ENCODE results near the gene SLC22A1. TPM values are rescaled to one million over a fixed set of nuclear protein-coding genes. Genes with fewer than 3 reads are reported as not detected.

Gene SLC22A1
- total RNA-seq, 4 donors from 2014 or later: 0.35 to 0.67 (median 0.58) TPM; not detected in 1

GRCh38 chr6:160180706-160181105 is 59.1 kb downstream of the SLC22A1 start:
- H3K27me3 ChIP-seq: no peaks in the 10 kb centered on the region
- ATAC-seq: no peak

GRCh38 chr6:160188773-160189172 is 67.2 kb downstream of the SLC22A1 start:
- Histone ChIP-seq H3K9me3 (peaks cover 2 to 16% (median 2%) of the 10 kb centered on the region in 3 donors), H3K27ac (no peak overlapping the region), H3K4me3 (no peak overlapping the region), H3K27me3 (no peaks in the 10 kb centered on the region), H3K36me3 (no peaks in the 10 kb centered on the region), H3K4me1 (no peaks in the 10 kb centered on the region)
- ATAC-seq: no peak
- TF ChIP-seq EP300 (IDR thresholded peaks at IDR 0.05): no peak
- no peak for TF ChIP-seq CTCF (IDR thresholded peaks at IDR 0.05)
- TF ChIP-seq POLR2AphosphoS5 (IDR thresholded peaks at IDR 0.05): no peak
- TF ChIP-seq POLR2A (IDR thresholded peaks at IDR 0.05): no peak
- 72% methylated on average over 1 of the region's 1 CpG; no CpG with 5 or more reads in 1 of the 2 donors for WGBS, 2 donors (ENCODE audit: low coverage in 1 of 2)

More at GRCh38 chr6:160180706-160181105, 59.1 kb downstream of the SLC22A1 start:
- H3K9me3 ChIP-seq: no peaks in the 10 kb centered on the region
- no peaks in the 10 kb centered on the region for H3K4me1 ChIP-seq
- no peak overlapping the region for H3K4me3 ChIP-seq
- TF ChIP-seq POLR2A (IDR thresholded peaks at IDR 0.05): no peak
- TF ChIP-seq EP300 (IDR thresholded peaks at IDR 0.05): no peak
- TF ChIP-seq CTCF (IDR thresholded peaks at IDR 0.05): no peak
- TF ChIP-seq POLR2AphosphoS5 (IDR thresholded peaks at IDR 0.05): no peak
- no peak overlapping the region for H3K27ac ChIP-seq
- WGBS, 2 donors (ENCODE audit: low coverage in 1 of 2): 57% methylated on average over 1 of the region's 1 CpG
- H3K36me3 ChIP-seq: no peaks in the 10 kb centered on the region

GRCh38 chr6:160190081-160190480 is 68.5 kb downstream of the SLC22A1 start:
- Histone ChIP-seq H3K4me1 (no peaks in the 10 kb centered on the region), H3K9me3 (peaks cover 2 to 29% (median 4%) of the 10 kb centered on the region in 3 donors), H3K36me3 (no peaks in the 10 kb centered on the region), H3K27me3 (no peaks in the 10 kb centered on the region), H3K27ac (no peak overlapping the region), H3K4me3 (no peak overlapping the region)
- 79 to 90% methylated on average over 1 of the region's 1 CpG for WGBS, 2 donors (ENCODE audit: low coverage in 1 of 2)
- no peak for TF ChIP-seq EP300 (IDR thresholded peaks at IDR 0.05)
- no peak for TF ChIP-seq POLR2AphosphoS5 (IDR thresholded peaks at IDR 0.05)
- no peak for TF ChIP-seq CTCF (IDR thresholded peaks at IDR 0.05)
- no peak for TF ChIP-seq POLR2A (IDR thresholded peaks at IDR 0.05)
- no peak for ATAC-seq

- TF ChIP-seq POLR2AphosphoS5 (IDR thresholded peaks at IDR 0.05) (no peak), CTCF (IDR thresholded peaks at IDR 0.05) (no peak), EP300 (IDR thresholded peaks at IDR 0.05) (no peak), POLR2A (IDR thresholded peaks at IDR 0.05) (no peak)
- Histone ChIP-seq H3K27me3 (no peaks in the 10 kb centered on the region), H3K36me3 (no peaks in the 10 kb centered on the region), H3K9me3 (peaks cover 2 to 38% (median 4%) of the 10 kb centered on the region in 3 donors), H3K27ac (no peak overlapping the region), H3K4me1 (no peaks in the 10 kb centered on the region), H3K4me3 (no peak overlapping the region)
- no peak for ATAC-seq
Measured at GRCh38 chr6:160190973-160191372, 69.4 kb downstream of the SLC22A1 start.

GRCh38 chr6:160192840-160193239 is 71.2 kb downstream of the SLC22A1 start:
- H3K27ac ChIP-seq: no peak overlapping the region
- 100% methylated on average over 1 of the region's 1 CpG for WGBS, 2 donors (ENCODE audit: low coverage in 1 of 2)
- H3K9me3 ChIP-seq: peaks cover 2 to 43% (median 4%) of the 10 kb centered on the region in 3 donors
- H3K4me1 ChIP-seq: no peaks in the 10 kb centered on the region
- H3K27me3 ChIP-seq: no peaks in the 10 kb centered on the region
- no peak for TF ChIP-seq POLR2A (IDR thresholded peaks at IDR 0.05)
- no peak for TF ChIP-seq POLR2AphosphoS5 (IDR thresholded peaks at IDR 0.05)
- TF ChIP-seq EP300 (IDR thresholded peaks at IDR 0.05): no peak
- TF ChIP-seq CTCF (IDR thresholded peaks at IDR 0.05): no peak
- no peaks in the 10 kb centered on the region for H3K36me3 ChIP-seq
- no peak overlapping the region for H3K4me3 ChIP-seq
- ATAC-seq: no peak

Measured in gastroesophageal sphincter (tissue), 4 donors.